GM18508 (cell line): ENCODE data around the gene ANKRD50.

Experiments
- ATAC-seq: cut with Tn5 transposase; IDR thresholded peaks from one replicate; pipeline ENCODE4 v1.9.1; 2021; ENCODE audit warnings: moderate number of reproducible peaks; ENCODE audit not compliant: insufficient read depth, unreplicated experiment

The ANKRD50 gene

DNA sequence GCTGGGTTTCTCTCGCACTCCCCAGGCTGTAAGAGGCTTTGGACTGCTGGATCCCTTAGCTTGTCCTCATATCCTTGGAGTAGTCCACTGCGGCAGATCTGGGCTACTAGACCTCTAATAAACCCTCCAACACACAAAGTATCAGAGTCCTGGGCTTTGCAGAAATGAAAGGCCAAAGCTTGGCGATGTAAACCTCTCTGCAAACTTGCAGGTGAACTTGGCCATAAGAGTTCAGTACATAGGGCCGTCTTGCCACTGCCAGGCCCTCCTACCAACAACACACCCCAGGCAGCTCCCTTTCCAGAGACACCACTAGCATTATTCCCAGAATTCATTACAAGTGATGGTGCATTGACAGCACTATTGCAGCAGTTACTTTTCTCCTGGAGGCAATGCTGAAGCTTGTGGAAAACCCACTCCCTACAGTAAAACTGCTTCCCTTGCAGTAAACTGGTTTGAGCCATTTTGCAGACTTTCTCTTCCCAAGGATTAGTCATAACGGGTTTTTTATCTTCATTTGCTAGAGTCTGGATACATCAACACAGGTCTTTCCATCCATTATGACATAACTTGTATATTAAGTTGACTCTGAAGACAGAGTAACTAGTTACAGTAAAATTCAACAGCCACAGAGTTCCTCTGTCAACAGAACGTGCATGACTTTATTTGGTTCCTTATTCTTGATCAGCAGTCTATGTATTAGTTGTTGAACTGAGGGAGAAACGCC lies 2.4 kb downstream of the ANKRD50 start:
- ATAC-seq: no peak

DNA sequence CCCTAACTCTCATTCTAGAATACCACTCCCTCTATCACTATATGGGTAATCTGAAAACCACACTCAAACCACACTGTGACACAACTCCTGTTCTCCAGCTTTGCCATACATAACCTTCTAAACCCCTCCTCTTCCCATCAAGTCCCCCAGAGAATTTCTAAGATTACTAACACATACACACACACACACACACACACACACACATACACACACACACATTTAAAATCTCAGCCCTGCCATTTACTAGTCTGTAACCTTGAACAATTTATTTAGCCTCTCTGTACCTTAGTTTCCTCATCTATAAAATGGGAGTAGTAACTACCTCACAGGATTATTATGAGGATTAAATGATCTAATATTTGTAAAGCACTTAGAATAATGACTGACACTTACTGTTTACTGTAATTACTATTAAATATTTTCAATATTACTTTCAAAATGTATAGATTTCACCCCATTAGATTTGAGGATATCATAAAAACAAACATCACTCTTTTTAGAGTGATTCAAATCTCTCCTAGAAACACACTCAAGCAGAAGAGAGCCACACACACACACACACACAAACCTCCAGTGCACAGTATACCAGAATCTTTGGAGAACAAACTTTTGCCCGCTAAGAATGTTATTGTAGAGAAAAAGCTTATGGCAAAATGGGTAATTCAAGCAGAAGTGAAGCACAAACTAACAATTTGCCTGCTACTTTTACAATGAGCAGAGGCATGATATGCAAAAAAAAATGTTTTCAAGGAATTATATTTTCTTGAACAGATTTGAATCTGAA lies 3.8 kb downstream of the ANKRD50 start:
- ATAC-seq: no peak

DNA sequence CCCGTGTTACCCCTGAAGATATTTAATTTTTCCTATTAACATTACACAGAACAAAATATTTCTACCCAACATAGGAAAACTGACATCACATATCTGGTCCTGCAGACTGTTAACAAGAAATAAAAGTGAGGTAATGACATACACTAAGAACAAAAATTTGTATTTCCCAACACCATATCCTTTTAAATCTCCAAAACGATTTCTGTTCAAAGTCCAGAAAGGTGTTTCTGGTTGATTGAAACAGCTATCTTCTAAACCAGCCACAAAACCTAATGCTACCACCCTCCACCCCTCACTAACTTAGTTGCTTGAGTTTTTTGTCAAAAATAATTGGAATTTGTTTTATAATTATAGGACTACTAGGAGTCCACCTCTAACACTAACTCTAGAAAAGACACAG lies 7.1 kb downstream of the ANKRD50 start:
- no peak for ATAC-seq

DNA sequence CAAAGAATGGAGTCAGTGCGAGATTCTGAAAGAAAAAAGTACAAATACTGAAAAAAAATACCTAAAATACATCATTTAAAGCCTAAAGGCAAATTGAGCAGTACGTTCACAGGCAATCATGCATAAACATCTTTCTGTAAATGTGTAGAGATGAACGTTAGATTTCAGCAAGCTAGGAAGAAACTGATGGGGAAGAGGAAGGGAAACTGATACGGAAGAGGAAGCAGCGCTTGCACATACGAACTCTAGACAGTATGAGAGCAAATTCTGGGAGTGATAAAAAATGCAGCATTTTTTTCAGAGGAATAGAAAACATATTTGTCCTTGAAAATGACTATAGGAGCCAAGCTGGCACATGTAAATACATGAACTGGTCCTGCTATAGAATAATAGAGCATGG lies 9.4 kb downstream of the ANKRD50 start:
- ATAC-seq: no peak

DNA sequence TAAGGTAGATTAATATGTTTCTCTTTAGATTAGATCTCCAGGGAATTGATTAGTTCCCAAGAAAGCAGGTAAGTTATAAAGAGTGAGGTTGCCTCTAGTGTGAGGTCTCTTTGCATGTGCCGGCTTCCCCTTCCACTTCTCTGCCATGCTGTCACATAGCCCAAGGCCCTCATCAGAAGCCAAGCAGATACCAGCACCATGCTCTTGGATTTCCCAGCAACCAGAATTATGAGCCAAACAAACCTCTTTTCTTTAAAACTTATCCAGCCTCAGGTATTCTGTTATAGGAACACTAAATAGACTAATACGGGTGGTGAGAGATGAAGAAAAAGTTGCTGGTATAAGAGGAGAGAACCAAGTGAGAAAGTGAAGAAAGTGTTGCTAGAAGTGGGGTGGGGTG lies 15.1 kb downstream of the ANKRD50 start:
- ATAC-seq: no peak

DNA sequence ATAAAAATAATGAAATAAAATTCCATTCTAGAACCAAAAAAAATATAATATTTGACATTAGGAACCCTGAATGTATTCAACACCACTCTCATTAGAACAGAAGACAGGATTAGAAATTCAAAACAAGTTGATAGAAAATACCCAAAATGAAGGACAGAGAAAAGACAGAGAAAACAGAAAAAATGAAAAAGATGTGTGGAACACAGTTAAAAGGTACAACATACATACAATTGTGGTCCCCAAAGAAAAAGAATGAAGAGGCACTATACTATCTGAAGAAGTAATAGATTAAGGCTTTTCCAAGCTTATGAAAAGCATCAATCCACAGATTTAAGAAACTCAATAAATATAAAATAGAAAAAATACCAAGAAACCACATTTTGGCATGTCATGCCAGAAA lies 16.4 kb downstream of the ANKRD50 start:
- ATAC-seq: no peak

DNA sequence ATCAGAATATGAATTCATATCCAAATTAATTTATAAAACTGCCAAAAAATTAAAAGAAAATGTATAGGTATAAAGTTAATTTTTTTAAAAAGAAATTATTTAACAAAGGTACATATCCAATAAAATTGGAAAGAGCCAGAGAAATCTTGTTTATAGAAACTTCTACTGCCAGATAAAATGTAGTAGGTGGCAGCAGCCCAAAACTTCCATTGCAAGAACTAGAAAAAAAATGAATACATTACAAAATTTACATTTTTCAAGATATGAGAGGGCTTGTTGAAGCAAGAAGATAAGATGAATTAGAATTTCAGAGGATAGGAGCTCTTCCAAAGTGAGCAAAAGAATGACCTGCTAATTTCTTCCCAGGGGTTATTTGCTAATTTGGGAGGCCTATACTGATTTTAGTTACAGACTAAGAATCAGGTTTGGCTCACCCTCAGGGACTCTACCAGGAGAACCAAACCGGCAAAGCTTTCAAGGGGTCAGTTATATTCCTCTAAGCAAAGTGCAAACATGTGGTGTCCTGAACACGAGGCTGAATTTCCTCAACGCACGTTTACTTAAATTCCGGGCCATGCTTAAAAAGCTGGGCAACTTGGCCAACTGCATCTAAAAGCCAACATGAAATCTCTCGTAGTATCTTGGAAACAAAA lies 17.5 kb downstream of the ANKRD50 start:
- no peak for ATAC-seq

DNA sequence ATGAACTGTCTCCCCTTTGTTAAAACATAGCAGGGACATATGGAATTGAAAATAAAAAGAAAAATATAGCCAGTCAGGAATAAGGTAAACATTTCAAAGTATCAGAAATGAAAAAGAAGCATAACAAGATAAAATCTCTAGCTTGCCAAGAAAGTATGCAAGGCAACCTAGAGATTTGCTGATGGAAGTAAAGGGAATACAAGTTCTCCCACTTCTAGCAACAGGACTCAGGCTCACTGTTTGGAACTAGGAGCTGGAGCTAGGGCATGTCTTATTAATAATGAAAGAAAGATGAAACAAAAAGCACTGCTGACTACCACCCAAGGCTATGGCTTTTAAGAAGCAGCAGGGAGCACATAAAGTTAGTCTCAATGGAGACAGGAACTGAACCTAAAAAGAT lies 18.2 kb downstream of the ANKRD50 start:
- no peak for ATAC-seq

DNA sequence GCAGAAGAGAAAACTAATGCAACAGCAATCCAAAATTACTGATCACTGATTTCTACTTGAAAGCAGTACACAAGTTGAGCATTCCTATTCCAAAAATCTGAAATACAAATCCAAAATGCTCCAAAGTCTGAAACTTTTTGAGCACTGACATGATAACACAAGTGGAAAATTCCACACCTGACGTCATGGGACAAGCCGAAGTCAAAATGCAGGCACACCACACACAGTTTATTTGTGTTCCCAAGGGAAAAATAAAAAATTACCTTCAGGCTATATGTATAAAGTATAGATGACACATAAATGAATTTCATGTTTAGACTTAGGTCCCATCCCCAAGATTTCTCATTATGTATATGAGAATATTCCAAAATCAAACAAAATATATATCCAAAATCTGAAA lies 20.7 kb downstream of the ANKRD50 start:
- ATAC-seq: no peak

DNA sequence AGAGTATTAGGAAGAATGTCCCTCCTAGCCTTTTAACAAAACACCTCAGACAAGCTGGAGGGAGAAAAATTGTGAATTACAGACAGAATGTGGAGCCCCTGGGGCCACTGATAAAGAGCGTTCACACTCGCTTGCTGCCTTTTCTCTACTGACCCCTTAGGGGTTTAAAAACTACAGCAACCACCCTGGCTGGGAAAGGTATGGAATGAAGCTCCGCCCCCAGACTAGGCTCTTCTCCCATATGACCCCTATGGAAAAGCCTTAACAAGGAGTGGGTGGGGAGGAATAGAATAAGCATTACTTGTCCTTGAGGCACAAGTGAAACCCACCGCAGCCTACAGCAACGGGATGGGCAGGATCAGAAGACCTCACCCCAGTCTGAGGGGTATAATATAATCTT lies 26.3 kb downstream of the ANKRD50 start:
- no peak for ATAC-seq

DNA sequence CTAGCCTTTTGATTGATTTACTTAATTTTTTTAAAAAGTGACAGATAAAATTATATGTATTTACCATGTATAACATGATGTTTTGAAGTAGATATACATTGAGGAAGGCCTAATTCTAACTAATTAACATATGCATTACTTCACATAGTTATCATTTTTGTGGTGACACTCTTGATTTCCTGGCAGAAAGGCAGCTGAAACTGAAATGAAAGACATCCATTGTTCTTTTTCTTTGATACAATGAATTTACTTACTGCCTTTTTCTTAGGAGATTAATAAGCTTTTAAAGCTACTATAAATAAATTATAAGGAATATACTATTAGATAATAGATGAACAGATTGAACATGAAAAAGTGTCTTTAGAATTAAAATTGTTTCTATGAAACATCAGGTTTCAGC lies 26.7 kb downstream of the ANKRD50 start:
- no peak for ATAC-seq

DNA sequence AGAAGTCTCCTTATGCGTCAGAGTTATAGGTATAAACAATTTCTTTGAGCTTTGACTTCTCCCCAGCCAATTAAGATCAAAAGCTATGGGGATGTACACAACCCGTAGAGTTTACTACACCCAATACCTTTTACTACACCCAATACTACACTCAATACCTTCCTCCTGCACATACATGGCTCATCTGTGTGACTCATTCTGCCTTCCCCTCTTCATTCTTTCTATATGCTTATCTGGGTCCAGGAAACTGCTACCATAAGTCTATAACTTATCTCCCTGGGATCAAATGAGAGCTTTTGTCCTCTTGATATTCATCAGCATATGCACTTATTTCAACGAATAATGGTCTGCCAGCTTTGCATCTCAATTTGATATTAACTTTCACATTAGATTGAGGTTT lies 28.2 kb downstream of the ANKRD50 start:
- no peak for ATAC-seq

DNA sequence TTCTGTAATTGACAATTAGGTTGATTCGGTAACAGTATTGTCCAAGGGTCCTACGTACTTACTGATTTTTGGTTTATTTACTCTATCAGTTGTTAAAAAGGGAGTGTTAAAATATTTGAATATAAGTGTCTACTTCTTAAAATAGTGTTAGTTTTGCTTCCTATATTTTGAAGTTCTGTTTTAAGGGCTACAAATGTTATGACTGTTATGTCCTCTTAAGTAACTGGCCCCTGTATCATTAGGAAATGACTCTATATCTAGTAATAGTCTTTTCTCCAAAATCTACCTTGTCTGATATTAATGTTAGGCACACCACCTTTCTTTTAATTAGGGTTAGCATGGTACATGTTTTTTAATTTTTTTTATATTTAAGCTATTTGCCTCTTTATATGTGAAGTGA lies 30.1 kb downstream of the ANKRD50 start:
- ATAC-seq: no peak

DNA sequence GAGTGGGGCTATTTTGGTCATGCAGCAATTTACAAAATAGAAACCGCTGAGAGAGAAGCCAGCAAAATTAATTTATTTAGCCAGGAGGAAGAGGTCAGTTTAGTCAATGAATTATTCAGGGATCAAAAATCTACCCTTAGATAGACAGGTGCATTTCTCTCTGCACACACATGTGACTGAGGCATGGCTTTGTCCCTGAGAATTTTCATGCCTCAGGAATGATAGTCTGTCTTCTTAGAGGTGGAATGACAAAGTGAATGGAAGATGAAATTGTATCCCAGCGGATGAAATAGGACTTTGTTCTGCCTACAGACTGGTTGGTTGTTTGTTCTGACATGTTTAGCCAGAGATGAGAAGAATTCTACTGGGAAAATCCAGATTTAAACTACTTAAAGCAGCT lies 46.0 kb downstream of the ANKRD50 start:
- ATAC-seq: no peak

DNA sequence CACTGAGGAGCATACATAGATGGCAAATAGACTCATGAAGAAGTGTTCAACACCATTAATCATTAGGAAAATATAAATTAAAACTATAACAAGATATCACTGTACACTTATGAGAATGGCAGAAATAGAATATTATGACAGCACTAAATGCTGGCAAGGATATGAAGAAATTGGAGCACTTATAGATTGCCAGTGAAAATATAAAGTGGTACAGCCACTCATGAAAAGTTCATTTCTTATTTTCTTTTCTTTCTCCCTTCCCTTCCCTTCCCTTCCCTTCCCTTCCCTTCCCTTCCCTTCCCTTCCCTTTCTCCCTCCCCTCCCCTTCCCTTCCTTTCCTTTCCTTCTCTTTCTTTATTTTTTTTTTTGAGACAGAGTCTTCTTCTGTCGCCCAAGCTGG lies 53.7 kb downstream of the ANKRD50 start:
- ATAC-seq: no peak

DNA sequence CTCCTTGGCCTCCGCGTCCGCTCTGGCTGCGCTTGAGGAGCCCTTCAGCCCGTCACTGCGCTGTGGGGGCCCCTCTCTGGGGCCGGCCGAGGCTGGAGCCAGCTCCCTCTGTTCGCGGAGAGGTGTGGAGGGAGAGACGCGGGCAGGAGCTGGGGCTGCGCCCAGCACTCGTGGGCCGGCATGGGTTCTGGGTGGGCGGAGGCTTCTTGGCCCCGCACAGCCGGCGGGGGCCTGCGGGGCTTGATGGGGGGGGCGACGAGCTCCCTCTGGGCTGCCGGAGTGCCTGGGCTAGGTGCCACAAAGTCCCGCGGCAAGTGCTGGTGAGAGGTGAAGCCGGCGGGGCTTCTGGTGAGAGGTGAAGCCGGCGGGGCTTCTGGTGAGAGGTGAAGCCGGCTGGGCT lies 61.9 kb downstream of the ANKRD50 start:
- ATAC-seq: no peak

DNA sequence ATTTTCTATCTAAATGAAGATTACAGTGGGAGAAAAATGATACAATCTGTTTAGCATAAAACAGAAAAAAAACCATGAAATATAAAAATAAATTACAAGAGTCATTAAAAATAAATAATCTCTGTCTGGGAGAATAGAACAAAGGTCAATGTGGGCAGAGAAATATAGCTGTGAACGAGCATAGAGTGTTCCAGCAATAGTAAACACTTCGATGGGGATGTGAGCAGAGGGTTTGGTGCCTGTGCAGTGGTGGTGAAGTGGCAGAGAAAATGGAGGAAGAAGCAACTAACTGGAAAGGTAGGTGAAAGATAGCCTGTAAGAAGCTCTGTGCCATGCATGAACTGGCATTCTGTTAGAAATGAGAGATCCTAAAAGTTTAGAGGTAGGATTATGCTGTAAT lies 64.9 kb downstream of the ANKRD50 start:
- no peak for ATAC-seq

DNA sequence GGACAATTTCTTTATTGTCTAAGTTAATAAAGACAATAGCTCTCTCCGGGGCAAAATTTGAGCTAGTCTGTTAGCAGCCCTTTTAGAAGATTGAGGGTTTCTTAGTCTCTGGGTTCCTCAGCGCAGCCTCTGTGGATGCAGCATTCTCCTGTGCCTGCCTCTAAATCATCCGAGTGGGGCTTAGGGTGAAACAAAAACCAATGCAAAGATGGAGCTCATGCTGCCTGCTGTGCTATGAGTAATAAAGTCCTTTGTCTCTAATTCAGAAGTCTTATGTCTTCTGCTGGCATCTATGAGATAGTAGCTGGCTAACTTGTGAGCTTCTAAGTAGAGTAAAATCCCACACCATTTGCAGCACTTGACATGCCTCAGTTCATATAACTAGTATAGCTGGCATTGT lies 67.9 kb downstream of the ANKRD50 start:
- ATAC-seq: no peak

DNA sequence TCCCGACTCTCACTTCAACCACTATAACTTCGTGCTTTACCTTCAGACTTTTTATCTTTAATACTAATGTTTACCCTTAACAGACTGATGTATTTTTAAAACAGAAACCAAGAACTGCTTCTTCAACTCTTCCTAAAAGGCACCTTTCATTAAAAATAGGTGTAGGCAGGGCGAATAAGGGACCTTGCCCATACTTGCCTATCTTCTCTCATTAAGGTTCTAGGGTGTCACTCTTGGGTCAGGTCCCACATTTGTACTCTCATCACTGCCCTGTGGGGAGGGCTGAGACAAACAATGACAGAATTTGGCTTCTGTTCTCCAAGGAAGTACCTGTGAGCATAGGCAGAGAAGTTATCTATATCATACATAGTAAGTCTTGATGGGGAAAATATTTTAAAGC lies 69.7 kb downstream of the ANKRD50 start:
- no peak for ATAC-seq

DNA sequence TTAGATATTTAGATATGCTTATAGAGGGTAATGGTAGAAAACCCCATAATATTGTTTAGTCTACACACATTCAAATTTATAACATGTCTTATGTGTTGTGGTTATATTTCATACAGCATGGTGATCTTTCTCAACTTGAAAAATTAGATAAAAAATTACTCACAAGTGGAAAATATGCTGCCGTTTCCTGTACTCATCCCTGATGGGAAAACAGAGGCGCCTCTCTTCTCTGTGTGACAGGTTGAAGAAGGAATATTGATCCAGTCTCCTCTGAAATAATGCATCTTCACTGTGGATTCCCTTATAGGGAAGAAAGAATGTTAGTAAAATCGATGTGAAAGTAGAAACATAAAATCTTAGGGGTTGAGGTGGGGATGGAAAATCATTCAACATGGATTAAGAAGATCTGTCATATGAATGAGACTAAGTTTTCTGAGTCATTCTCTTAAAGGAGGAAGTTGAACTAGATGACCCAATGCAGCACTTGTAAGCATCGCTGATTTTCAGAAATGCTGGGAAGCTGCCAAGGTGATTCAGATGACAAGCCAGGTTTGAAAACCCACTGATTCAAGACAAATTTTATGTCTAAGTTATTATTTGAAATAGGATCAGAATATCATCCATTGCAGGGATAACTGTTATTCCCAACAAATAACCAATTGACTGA lies 70.7 kb downstream of the ANKRD50 start:
- ATAC-seq: no peak
